Endothelial cell of umbilical vein (primary cell): ENCODE measurements around the gene NEU1.

Experiments
- CTCF ChIP-seq, 2 donors: IDR thresholded peaks; 1 replicate in 1 of 2; 2 replicates in 1 of 2; pipeline ENCODE4 v1.5.1; 2011; ENCODE audit warnings: low read length in 2 of 2, mild to moderate bottlenecking in 2 of 2, moderate library complexity in 2 of 2, control low read depth in 1 of 2, inconsistent platforms in 1 of 2, low read depth in 1 of 2; ENCODE audit not compliant: insufficient read depth in 1 of 2; ENCODE audit errors: extremely low read depth in 1 of 2
- EZH2 ChIP-seq: IDR thresholded peaks from 2 replicates; pipeline ENCODE4 v1.6.1; 2012; ENCODE audit warnings: borderline replicate concordance, low read depth, mild to moderate bottlenecking, moderate library complexity, low read length, inconsistent platforms; ENCODE audit not compliant: severe bottlenecking
- JUN ChIP-seq: IDR thresholded peaks from 2 replicates; pipeline ENCODE4 v1.6.1; 2011; ENCODE audit warnings: borderline replicate concordance, low read depth; ENCODE audit not compliant: insufficient read length, insufficient read depth
- MAX ChIP-seq: IDR thresholded peaks from 2 replicates; pipeline ENCODE4 v1.6.1; 2011; ENCODE audit not compliant: insufficient read depth, insufficient read length
- POLR2A ChIP-seq: IDR thresholded peaks from 2 replicates; pipeline ENCODE4 v1.6.1; 2012; ENCODE audit warnings: low read depth, mild to moderate bottlenecking, control low read depth, low read length
- POLR2AphosphoS5 ChIP-seq: IDR thresholded peaks from 2 replicates; pipeline ENCODE4 v1.6.1; 2012; ENCODE audit warnings: low read depth, mild to moderate bottlenecking, control low read depth, low read length, moderate library complexity; ENCODE audit not compliant: insufficient read depth

GRCh38 chr6:31900917-31901414 is 38.3 kb upstream of the NEU1 start:
- TF ChIP-seq EZH2 (no peak), POLR2A (no peak), CTCF (IDR thresholded peaks at IDR 0.05; ENCODE audit: extremely low read depth in 1 of 2, insufficient read depth in 1 of 2, low read depth in 1 of 2, low read length in 2 of 2) (no peak), MAX (no peak), POLR2AphosphoS5 (no peak), JUN (no peak)
